Vagina (tissue), 2 donors: Measurements from ENCODE around the gene ADSS2. TPM values are rescaled to one million over a fixed set of nuclear protein-coding genes. Genes with fewer than 3 reads are reported as not detected.
A peak's percentile ranks its signal among the peaks of the same experiment; 100 is the strongest.
"Not testable (repeated sequence)": the region's sequence is repeated elsewhere in the genome, so short reads cannot be mapped to it uniquely, and the experiment has no call there.

Experiments
- DNase-seq, 2 donors: peaks; one replicate each; pipeline ENCODE4 v3.0.0-alpha.2; 2017; ENCODE audit errors: extremely low spot score in 2 of 2
- H3K27ac ChIP-seq: fragments of 200-600 bp; sonication (generic); one replicate; pipeline ENCODE4 v1.5.1; 2019
- H3K27me3 ChIP-seq: fragments of 200-600 bp; sonication (generic); one replicate; pipeline ENCODE4 v1.5.1; 2019
- H3K36me3 ChIP-seq, 2 donors: fragments of 200-600 bp; sonication (generic); one replicate each; pipeline ENCODE4 v1.5.1; 2017 to 2019
- H3K4me1 ChIP-seq: fragments of 200-600 bp; sonication (generic); one replicate; pipeline ENCODE4 v1.5.1; 2019
- H3K4me3 ChIP-seq, 2 donors: fragments of 200-600 bp; sonication (generic); 1 replicate in 1 of 2; 2 replicates in 1 of 2; pipeline ENCODE4 v1.5.1; 2016 to 2019
- H3K9me3 ChIP-seq: fragments of 200-600 bp; sonication (generic); one replicate; pipeline ENCODE4 v1.5.1; 2019
- CTCF ChIP-seq, 3 experiments: fragments of 450-650 bp in 2 of 3; fragments of 200-600 bp in 1 of 3; sonication (generic) in 1 of 3; IDR thresholded peaks; one replicate each; pipeline ENCODE4 v1.5.1; 2017 to 2019; ENCODE audit warnings: antibody characterized with exemption in 3 of 3, mild to moderate bottlenecking in 2 of 3, moderate library complexity in 2 of 3
- POLR2A ChIP-seq, 2 donors: fragments of 450-650 bp; IDR thresholded peaks; one replicate each; pipeline ENCODE4 v1.6.1; 2017; ENCODE audit warnings: antibody characterized with exemption in 2 of 2, mild to moderate bottlenecking in 2 of 2, moderate library complexity in 2 of 2
- POLR2AphosphoS5 ChIP-seq, 2 donors: sonication (generic); formaldehyde crosslinking; IDR thresholded peaks; one replicate each; pipeline ENCODE4 v1.9.0; 2017; ENCODE audit warnings: antibody characterized with exemption in 2 of 2, mild to moderate bottlenecking in 2 of 2, low read depth in 1 of 2; ENCODE audit not compliant: insufficient read depth in 1 of 2
- intact Hi-C: fragments of 100-400 bp; cut with DNase I; formaldehyde crosslinking; loops from one replicate; pipeline ENCODE4 v1.15.1; 2023
- total RNA-seq: library from RNA; depleted of rRNA; stranded (reverse); fragments of >200 nt; gene quantifications from one replicate; pipeline ENCODE4 v1.2.3, GENCODE V29; 2016

ADSS2 gene
- total RNA-seq = 38.1 TPM

DNA sequence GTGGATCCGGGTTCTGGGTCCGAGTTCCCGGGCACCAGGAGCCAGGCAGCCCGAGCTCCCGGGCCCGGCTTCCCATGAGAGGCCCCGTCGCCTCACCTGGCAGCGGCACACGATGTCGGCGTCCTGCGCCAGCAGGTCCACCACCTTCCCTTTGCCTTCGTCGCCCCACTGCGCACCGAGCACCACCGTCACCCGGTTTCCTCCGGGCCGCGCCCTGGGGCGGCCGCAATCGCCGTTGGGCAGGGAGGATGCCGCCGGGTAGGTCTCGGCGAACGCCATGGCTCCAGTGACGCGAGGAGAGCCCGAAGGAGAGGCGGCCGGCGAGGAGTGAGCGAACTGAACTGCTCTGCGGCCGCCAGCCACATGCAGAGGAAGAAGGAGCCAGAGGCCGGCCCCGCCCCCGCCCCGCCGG, at the start of gene ADSS2:
Gene ADSS2, minus strand, starts transcription at position 371 of the 412 bp plus-strand sequence. Its CDS starts 92 bp downstream, at position 279.
- no peaks in the 10 kb centered on the region for H3K36me3 ChIP-seq
- peak in 1 of 2 donors; percentile 89 for DNase-seq
- H3K27ac ChIP-seq = peak within 1 kb of the TSS; percentile 94
- H3K4me1 ChIP-seq = peaks cover 38% of the 10 kb centered on the region
- peak within 1 kb of the TSS; percentile 79 to 99 for H3K4me3 ChIP-seq
- intact Hi-C loops = loop anchor here (5.0 kb wide), 1 partner anchor 404 kb away; no protein-coding TSS in a partner anchor
- no peaks in the 10 kb centered on the region for H3K9me3 ChIP-seq
- H3K27me3 ChIP-seq = no peaks in the 10 kb centered on the region
- peak in 1 of 2 donors; percentile 86 for TF ChIP-seq POLR2AphosphoS5 (IDR thresholded peaks at IDR 0.05; ENCODE audit: insufficient read depth in 1 of 2, low read depth in 1 of 2)
- peak in 1 of 2 donors; percentile 70 for TF ChIP-seq POLR2A (IDR thresholded peaks at IDR 0.05)
- TF ChIP-seq CTCF (IDR thresholded peaks at IDR 0.05) = no peak

DNA sequence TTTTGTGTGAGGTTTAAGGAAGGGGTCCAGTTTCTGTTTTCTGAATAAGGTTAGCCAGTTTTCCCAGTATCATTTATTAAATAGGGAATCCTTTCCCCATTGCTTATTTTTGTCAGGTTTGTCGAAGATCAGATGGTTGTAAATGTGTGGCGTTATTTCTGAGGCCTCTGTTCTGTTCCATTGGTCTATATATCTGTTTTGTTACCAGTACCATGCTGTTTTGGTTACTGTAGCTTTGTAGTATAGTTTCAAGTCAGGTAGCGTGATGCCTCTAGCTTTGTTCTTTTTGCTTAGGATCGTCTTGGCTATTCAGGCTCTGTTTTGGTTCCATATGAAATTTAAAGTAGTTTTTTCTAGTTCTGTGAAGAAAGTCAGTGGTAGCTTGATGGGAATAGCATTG, 48.8 kb upstream of the ADSS2 start:
- H3K4me1 ChIP-seq, H3K4me3 ChIP-seq, H3K36me3 ChIP-seq, intact Hi-C loops, DNase-seq, H3K9me3 ChIP-seq, H3K27me3 ChIP-seq, H3K27ac ChIP-seq: not testable (repeated sequence)

- H3K9me3 ChIP-seq, H3K36me3 ChIP-seq, H3K4me1 ChIP-seq, intact Hi-C loops, H3K4me3 ChIP-seq, DNase-seq, H3K27ac ChIP-seq, H3K27me3 ChIP-seq: not testable (repeated sequence)
These were observed 47.8 kb upstream of the ADSS2 start for GRCh38 chr1:244499484-244499883.

- Histone ChIP-seq H3K4me1 (no peaks in the 10 kb centered on the region), H3K9me3 (no peaks in the 10 kb centered on the region), H3K27ac (no peak overlapping the region), H3K4me3 (no peak overlapping the region), H3K36me3 (no peaks in the 10 kb centered on the region), H3K27me3 (no peaks in the 10 kb centered on the region)
- intact Hi-C loops = no loop called here
- DNase-seq = no peak
- TF ChIP-seq POLR2AphosphoS5 (IDR thresholded peaks at IDR 0.05; ENCODE audit: insufficient read depth in 1 of 2, low read depth in 1 of 2) (no peak), POLR2A (IDR thresholded peaks at IDR 0.05) (no peak), CTCF (IDR thresholded peaks at IDR 0.05) (no peak)
These were observed 46.1 kb upstream of the ADSS2 start for GRCh38 chr1:244497805-244498204.

GRCh38 chr1:244496186-244496585, 44.5 kb upstream of the ADSS2 start:
- Histone ChIP-seq H3K27me3 (no peaks in the 10 kb centered on the region), H3K4me3 (no peak overlapping the region), H3K4me1 (no peaks in the 10 kb centered on the region), H3K36me3 (no peaks in the 10 kb centered on the region), H3K27ac (no peak overlapping the region), H3K9me3 (no peaks in the 10 kb centered on the region)
- intact Hi-C loops = no loop called here
- DNase-seq = no peak
- TF ChIP-seq POLR2A (IDR thresholded peaks at IDR 0.05) (no peak), POLR2AphosphoS5 (IDR thresholded peaks at IDR 0.05; ENCODE audit: insufficient read depth in 1 of 2, low read depth in 1 of 2) (no peak), CTCF (IDR thresholded peaks at IDR 0.05) (no peak)

- Histone ChIP-seq H3K27ac (no peak overlapping the region), H3K4me1 (no peaks in the 10 kb centered on the region), H3K36me3 (no peaks in the 10 kb centered on the region), H3K4me3 (no peak overlapping the region), H3K27me3 (no peaks in the 10 kb centered on the region), H3K9me3 (no peaks in the 10 kb centered on the region)
- intact Hi-C loops = no loop called here
- TF ChIP-seq POLR2A (IDR thresholded peaks at IDR 0.05) (no peak), POLR2AphosphoS5 (IDR thresholded peaks at IDR 0.05; ENCODE audit: insufficient read depth in 1 of 2, low read depth in 1 of 2) (no peak)
- no peak for DNase-seq
These were observed 42.9 kb upstream of the ADSS2 start for GRCh38 chr1:244494653-244495052.

DNA sequence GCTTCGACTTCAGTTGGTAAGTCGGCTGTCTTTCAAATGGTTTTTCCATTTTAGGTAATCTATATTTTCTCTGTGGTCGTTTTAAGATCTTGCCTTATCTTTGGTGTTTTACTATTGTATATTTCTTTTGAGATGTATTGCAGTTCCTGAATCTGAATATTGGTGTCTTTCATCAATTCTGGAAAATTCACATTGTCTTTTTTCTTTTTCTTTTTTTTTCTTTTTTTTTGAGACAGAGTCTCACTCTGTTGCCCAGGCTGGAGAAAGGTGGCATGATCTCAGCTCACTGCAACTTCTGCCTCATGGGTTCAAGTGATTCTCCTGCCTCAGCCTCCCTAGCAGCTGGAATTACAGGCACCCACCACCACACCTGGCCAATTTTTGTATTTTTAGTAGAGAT, 33.3 kb upstream of the ADSS2 start:
- H3K4me3 ChIP-seq, intact Hi-C loops, DNase-seq, H3K36me3 ChIP-seq, H3K4me1 ChIP-seq, H3K27ac ChIP-seq, H3K27me3 ChIP-seq, H3K9me3 ChIP-seq: not testable (repeated sequence)
